Endothelial cell (in vitro differentiated cells): ENCODE measurements around the gene DENND6B. TPM values are rescaled to one million over a fixed set of nuclear protein-coding genes. Genes with fewer than 3 reads are reported as not detected.
A peak's percentile ranks its signal among the peaks of the same experiment; 100 is the strongest.

ENCODE experiments used
- DNase-seq: peaks from one replicate; pipeline ENCODE4 v3.0.0; 2021; ENCODE audit warnings: low spot score
- H3K27ac Mint-ChIP-seq: one replicate; pipeline ENCODE4 v1.8.0; 2021; ENCODE audit warnings: mixed read lengths, inconsistent platforms; ENCODE audit not compliant: unreplicated experiment
- H3K27me3 Mint-ChIP-seq: one replicate; pipeline ENCODE4 v1.8.0; 2021; ENCODE audit warnings: mild to moderate bottlenecking, moderate library complexity, mixed read lengths, inconsistent platforms; ENCODE audit not compliant: unreplicated experiment
- H3K36me3 Mint-ChIP-seq: one replicate; pipeline ENCODE4 v1.8.0; 2021; ENCODE audit warnings: mild to moderate bottlenecking, low read depth, mixed read lengths, inconsistent platforms; ENCODE audit not compliant: unreplicated experiment
- H3K4me1 Mint-ChIP-seq: one replicate; pipeline ENCODE4 v1.8.0; 2021; ENCODE audit warnings: mild to moderate bottlenecking, mixed read lengths, inconsistent platforms; ENCODE audit not compliant: unreplicated experiment
- H3K4me3 Mint-ChIP-seq: one replicate; pipeline ENCODE4 v1.8.0; 2021; ENCODE audit warnings: mild to moderate bottlenecking, mixed read lengths, inconsistent platforms; ENCODE audit not compliant: unreplicated experiment
- H3K9me3 Mint-ChIP-seq: one replicate; pipeline ENCODE4 v1.8.0; 2021; ENCODE audit warnings: mixed read lengths, inconsistent platforms; ENCODE audit not compliant: unreplicated experiment
- total RNA-seq: library from RNA; stranded (reverse); fragmentation: NEBNext Ultra II Directional; extraction: Animal tissue kit (Norgen Biotek cat#: 25700); gene quantifications from one replicate; pipeline ENCODE4 v1.2.1, GENCODE V29; 2021; ENCODE audit not compliant: unreplicated experiment
- TF ChIP-seq, protein P1 (sequence below): fragments of 200-600 bp; sonication (generic); IDR thresholded peaks from one replicate; pipeline ENCODE4 v1.5.0; 2021; ENCODE audit warnings: antibody characterized with exemption; ENCODE audit not compliant: unreplicated experiment

The DENND6B gene
- total RNA-seq, 1 donor from 2014 or later: 3.6 TPM

DNA sequence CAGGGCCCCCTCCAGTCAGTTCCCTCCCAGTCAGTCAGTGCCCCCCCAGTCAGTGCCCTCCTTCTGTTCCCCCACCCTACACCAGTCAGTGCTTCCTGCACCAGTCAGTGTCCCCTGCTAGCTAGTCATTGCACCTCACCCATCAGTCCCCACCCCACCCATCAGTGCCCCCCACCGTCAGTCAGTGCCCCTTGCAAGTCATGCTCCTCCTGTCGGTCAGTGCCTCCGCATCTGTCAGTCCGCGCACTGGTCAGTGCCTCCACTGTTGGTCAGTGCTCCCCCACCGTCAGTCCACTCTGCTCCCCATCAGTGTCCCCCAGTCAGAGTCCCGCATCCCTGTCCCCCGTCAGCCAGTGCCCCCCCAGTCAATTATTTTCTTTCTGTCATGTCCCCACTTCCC is 19.7 kb upstream of the DENND6B start:
- H3K27me3 Mint-ChIP-seq: no peaks in the 10 kb centered on the region
- no peaks in the 10 kb centered on the region for H3K36me3 Mint-ChIP-seq
- no peaks in the 10 kb centered on the region for H3K4me1 Mint-ChIP-seq
- no peak overlapping the region for H3K27ac Mint-ChIP-seq
- TF ChIP-seq, protein P1, sequence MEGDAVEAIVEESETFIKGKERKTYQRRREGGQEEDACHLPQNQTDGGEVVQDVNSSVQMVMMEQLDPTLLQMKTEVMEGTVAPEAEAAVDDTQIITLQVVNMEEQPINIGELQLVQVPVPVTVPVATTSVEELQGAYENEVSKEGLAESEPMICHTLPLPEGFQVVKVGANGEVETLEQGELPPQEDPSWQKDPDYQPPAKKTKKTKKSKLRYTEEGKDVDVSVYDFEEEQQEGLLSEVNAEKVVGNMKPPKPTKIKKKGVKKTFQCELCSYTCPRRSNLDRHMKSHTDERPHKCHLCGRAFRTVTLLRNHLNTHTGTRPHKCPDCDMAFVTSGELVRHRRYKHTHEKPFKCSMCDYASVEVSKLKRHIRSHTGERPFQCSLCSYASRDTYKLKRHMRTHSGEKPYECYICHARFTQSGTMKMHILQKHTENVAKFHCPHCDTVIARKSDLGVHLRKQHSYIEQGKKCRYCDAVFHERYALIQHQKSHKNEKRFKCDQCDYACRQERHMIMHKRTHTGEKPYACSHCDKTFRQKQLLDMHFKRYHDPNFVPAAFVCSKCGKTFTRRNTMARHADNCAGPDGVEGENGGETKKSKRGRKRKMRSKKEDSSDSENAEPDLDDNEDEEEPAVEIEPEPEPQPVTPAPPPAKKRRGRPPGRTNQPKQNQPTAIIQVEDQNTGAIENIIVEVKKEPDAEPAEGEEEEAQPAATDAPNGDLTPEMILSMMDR: no peak
- H3K4me3 Mint-ChIP-seq: peak overlapping the region; percentile 31
- DNase-seq: no peak
- H3K9me3 Mint-ChIP-seq: no peaks in the 10 kb centered on the region

DNA sequence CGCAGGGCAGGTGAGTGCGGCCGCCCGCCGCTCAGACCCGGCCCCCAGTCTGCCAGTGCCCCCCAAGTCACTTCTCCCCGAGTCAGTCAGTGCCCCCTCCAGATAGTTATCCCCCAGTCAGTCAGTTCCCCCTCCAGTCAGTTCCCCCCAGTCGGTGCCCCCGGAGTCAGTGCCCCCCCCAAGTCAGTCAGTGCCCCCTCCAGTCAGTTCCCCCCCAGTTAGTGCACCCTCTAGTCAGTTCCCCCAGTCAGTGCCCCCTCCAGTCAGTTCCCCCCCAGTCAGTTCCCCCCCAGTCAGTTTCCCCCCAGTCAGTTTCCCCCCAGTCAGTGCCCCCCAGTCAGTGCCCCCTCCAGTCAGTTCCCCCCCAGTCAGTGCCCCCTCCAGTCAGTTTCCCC is 16.7 kb upstream of the DENND6B start:
- H3K9me3 Mint-ChIP-seq: no peaks in the 10 kb centered on the region
- H3K4me1 Mint-ChIP-seq: no peaks in the 10 kb centered on the region
- no peak for DNase-seq
- H3K27me3 Mint-ChIP-seq: no peaks in the 10 kb centered on the region
- H3K36me3 Mint-ChIP-seq: no peaks in the 10 kb centered on the region
- peak overlapping the region; percentile 81 for H3K4me3 Mint-ChIP-seq
- H3K27ac Mint-ChIP-seq: no peak overlapping the region
- TF ChIP-seq, protein P1: no peak

- Mint-ChIP-seq H3K36me3 (no peaks in the 10 kb centered on the region), H3K9me3 (no peaks in the 10 kb centered on the region), H3K27me3 (no peaks in the 10 kb centered on the region), H3K27ac (peak within 1 kb of the TSS; percentile 70), H3K4me3 (peak within 1 kb of the TSS; percentile 89), H3K4me1 (no peaks in the 10 kb centered on the region)
- TF ChIP-seq, protein P1: peak; percentile 32
- peak; percentile 89 for DNase-seq
Measured at GRCh38 chr22:50342651-50343540, 16.1 kb upstream of the DENND6B start, which contains the start of gene PPP6R2. Gene PPP6R2 (plus strand): TSS chr22:50343327. CDS start chr22:50393909, 50,582 bp downstream.

- Mint-ChIP-seq H3K9me3 (no peaks in the 10 kb centered on the region), H3K4me1 (no peaks in the 10 kb centered on the region), H3K4me3 (peak overlapping the region; percentile 89), H3K27me3 (no peaks in the 10 kb centered on the region), H3K27ac (peak overlapping the region; percentile 70), H3K36me3 (no peaks in the 10 kb centered on the region)
- peak; percentile 94 for DNase-seq
- TF ChIP-seq, protein P1: peak; percentile 85
Measured at GRCh38 chr22:50341977-50342650, 15.3 kb upstream of the DENND6B start.
